NCI-H1930 (cell line): Measurements from ENCODE around the gene CCDC91.
"Not testable (repeated sequence)": the region's sequence is repeated elsewhere in the genome, so short reads cannot be mapped to it uniquely, and the experiment has no call there.

ENCODE experiments used
- DNase-seq, 2 experiments: peaks; one replicate each; lab custom pipeline; 2025; lab: John Stamatoyannopoulos, UW

The CCDC91 gene

DNA sequence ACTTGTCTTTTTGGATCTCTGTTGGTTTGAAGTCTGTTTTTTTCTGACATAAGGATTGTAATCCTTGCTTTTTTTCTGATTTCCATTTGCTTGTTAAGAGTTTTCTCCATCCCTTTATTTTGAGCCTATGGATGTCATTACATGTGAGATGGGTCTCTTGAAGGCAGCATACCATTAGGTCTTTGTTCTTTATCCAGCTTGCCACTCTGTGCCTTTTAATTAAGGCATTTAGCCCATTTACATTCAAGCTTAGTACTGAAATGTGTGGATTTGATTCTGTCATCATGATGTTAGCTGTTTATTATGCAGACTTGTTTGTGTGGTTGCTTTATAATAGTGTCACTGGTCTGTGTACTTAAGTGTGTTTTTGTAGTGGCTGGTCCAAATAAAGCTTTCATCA is 100.0 kb downstream of the CCDC91 start:
- no peak for DNase-seq

DNA sequence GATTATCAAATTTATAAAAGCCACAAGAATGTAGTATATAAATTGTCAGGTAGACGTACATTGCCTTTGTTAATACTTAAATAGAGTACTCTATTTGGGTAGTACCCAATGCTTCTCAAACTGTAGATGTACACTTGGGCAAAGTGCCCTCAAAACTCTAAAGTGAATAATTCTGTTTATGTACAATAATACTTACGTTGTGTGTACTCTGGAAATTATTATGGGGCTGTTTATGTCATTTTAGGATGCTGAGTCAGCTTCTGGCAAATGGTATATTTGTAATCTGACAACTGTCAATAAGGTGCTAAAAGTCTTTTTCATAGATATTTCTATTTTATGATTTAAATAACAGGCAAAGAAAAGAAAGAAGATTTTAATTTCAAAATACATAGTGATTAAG is 102.4 kb downstream of the CCDC91 start:
- DNase-seq = no peak

DNA sequence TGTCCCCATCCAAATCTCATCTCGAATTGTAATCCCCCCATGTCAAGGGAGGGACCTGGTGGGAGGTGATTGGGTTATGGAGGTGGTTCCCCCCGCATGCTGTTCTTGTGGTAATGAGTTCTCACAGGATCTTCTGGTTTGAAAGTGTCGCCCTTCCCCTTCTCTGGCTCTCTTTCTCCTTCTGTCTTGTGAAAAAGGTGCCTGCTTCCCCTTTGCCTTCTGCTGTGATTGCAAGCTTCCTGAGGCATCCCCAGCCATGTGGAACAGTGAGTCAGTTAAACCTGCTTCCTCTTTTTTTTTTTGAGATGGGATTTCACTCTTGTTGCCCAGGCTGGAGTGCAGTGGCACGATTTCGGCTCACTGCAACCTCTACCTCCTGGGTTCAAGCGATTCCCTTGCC is 104.0 kb downstream of the CCDC91 start:
- no peak for DNase-seq

DNA sequence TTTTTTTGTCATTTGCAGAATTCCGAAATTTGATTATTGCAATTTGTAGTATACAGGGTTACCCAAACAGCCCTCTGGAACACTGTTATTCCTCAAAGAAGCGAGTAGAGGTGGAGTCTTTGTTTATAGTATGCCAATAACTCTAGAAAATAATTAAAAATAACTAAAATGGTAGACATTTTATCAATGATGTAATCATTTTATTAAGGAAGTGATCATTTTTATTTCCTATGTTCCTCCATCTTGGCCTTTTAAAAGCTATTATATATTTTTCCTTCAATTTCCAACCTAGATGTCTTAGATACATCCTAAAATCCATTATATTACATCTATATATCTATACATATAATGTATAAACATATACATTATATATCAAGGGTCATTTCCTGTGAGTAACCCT is 106.0 kb downstream of the CCDC91 start:
- no peak for DNase-seq

DNA sequence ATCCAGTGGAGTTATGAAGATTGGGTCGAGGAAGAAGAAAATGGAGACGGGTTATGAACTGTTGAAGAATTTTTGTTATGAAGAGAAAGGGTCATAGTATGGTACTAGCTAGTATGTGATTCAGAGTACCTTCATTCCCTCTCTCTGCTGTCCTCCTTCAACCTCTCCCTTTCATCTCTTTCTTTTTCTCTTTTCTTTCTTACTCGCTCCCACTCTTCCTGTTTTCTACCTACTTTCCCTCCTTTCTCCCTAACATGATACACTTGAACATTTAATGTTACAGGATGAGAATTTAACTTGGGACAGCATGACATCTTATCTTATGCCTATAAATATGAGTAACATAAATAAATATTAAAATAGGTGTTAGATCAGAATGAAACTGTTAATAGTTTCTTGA is 112.9 kb downstream of the CCDC91 start:
- DNase-seq = no peak

DNA sequence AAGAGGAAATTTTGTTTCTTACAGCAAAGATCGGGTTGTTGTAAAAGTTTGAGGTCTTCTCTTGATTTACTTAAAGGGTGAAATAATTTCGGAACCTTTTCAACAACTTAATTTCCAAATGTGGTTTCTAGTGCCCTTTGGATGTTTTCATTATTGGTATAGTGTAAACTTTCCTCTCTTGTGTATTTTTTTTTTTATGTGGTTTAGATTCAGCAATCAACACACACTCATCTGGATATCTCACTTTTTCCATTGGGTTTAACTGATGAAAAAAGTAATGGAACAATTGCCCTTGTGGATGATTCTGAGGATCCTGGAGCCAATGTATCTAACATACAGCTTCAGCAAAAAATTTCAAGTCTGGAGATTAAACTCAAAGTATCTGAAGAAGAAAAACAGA is 116.3 kb downstream of the CCDC91 start:
- DNase-seq = no peak

DNA sequence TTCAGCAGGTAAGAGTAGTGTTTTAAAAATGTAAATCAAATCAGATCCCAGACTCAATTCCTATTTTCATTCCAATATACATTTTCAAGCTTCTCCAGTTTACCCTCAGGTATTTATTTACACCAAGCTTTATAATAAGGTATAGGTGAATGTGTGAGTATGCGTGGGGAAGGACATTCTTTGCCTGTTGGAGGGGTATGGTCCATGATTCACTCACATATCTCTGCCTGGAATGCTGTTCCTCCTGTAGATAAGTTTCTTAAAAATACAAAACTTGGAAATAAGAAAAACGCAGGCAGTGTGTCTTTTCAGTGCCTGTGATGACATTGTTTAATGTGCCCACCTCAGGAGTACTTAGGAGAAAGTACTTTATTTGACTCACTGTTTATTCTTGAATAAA is 118.6 kb downstream of the CCDC91 start:
- DNase-seq = no peak

DNA sequence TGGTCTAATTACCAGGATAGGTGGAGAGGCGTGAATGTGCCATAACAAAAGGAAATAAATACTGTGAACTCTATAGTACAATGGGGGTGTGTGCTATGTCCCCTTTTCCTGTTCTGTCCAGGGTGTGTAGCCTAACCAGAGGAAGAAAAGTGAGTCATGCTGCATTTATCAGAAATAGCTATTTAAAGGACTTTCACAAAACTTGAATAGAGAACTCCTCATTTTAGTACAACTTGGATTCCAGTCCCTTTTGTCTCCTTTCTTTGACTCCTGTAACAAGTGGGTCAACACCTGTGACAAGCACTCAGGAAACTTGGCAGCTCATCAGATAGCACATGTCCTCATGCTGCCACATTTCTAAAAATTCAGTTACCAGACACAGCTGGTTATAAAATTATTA is 123.4 kb downstream of the CCDC91 start:
- DNase-seq = no peak

DNA sequence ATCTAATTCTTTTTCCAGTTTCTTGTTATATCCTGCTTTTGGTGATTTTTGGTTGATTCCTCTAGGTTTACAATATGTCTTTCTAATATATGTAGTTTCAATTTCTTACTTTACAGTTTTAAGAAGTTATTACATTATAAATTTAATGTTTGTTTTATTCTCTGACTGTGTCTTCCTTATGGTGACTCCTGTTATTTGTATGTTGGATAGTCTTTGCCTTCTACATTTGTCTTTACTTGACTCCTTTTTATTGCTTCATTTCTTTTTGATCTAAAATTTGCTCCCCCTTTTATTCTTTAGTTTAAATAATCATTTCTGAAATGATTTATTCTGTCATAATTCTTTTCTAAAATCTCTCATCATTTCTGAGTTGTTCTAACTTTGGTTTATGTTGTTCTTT is 125.8 kb downstream of the CCDC91 start:
- DNase-seq = no peak

DNA sequence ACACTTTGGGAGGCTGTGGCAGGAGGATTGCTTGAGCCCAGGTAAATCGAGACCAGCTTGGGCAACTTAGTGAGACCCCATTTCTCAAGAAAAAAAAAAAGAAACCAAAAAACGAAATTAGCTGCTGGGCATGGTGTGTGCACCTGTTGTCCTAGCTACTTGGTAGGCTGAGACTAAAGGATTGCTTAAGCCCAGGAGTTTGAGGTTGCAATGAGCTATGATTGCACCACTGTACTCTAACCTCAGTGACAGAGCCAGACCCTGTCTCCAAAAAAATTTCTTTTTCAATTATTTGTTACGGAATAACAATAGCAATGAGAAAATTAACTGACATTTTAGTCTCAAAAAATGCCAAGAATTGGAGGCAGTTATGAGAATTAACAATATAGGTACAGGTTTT is 128.0 kb downstream of the CCDC91 start:
- no peak for DNase-seq

DNA sequence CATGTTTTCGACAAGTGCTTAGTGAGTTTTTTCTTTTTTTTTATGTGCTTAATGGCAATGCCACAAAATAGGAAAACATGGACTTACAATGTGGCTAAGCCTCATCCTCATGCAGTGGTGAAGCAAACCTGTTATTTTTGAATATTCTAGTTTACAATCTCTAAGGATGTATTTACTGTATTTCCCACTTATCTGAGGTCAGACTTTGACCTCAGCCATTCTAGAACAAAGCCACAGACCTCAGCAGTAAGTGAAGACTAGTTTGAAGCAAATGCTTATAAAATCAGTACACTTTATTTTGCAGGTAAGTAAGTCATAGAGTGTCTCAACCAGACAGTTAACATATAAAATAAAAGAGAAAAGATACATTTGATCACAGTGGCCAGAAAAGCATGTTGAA is 130.1 kb downstream of the CCDC91 start:
- DNase-seq = no peak

DNA sequence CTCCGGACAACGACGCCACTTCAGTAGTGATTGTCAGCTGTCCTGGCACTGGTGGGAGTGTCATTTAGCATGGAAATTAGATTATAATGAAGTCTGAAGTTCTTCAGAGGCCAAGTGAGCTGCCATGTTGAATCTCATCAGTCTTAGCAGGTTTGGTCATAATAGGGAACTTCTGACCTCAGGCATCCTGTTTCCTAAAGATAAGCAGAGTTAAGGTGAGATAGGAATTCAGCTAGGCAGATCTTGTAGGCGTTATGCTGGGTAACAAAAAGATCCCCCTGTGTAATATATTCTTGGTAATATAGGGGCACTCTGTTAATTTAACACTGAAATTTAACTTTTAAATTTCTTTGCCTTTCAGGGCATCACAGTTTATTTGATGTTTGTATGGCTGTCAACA is 137.5 kb downstream of the CCDC91 start:
- no peak for DNase-seq

DNA sequence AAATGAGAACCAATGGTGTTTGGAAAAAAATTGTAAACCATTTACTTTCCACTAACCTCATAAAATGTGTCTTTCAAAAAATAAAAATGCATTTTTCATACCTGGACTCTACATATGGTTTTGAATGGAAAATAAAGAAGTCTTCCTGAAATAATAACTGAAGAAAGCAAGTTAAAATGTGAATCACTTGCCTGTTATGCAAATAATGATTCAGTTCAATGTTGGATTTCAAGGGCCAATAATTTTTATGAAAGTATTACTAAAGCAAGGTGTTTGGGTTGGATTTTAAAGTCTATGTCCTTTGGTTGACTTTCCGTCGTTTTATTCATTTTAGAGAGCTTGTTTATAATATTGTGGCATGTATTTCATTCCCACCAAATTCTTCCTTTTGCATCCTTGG is 138.7 kb downstream of the CCDC91 start:
- no peak for DNase-seq

DNA sequence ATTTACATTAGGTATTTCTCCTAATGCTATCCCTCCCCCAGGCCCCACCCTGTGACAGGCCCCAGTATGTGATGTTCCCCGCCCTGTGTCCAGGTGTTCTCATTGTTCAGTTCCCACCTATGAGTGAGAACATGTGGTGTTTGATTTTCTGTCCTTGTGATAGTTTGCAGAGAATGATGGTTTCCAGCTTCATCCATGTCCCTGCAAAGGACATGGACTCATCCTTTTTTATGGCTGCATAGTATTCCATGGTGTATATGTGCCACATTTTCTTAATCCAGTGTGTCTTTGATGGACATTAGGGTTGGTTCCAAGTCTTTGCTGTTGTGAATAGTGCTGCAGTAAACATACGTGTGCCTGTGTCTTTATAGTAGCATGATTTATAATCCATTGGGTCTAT is 139.5 kb downstream of the CCDC91 start:
- DNase-seq = not testable (repeated sequence)

DNA sequence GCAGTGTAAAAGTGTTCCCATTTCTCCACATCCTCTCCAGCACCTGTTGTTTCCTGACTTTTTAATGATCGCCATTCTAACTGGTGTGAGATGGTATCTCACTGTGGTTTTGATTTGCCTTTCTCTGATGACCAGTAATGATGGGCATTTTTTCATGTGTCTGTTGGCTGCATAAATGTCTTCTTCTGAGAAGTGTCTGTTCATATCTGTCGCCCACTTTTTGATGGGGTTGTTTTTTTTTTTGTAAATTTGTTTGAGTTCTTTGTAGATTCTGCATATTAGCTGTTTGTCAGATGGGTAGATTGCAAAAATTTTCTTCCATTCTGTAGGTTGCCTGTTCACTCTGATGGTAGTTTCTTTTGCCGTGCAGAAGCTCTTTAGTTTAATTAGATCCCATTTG is 140.0 kb downstream of the CCDC91 start:
- not testable (repeated sequence) for DNase-seq

DNA sequence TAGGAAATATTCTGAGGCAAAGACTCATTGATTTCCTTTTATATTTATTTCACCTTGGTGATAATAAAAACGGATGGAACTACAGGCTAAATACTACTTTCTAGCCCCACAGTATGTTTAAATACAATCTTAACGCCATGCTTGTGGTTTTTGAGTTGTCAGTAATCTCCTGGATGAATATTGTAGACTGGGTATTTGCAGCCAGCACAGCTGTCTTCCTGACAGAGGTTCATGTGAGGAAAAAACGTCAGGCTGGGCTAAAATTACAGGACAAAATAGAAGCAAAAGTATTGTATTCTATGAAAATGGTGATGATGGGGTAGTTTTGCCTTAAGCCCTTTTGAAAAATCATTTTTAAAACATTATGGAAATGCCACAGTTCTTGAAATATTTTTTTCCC is 140.9 kb downstream of the CCDC91 start:
- DNase-seq = no peak

DNA sequence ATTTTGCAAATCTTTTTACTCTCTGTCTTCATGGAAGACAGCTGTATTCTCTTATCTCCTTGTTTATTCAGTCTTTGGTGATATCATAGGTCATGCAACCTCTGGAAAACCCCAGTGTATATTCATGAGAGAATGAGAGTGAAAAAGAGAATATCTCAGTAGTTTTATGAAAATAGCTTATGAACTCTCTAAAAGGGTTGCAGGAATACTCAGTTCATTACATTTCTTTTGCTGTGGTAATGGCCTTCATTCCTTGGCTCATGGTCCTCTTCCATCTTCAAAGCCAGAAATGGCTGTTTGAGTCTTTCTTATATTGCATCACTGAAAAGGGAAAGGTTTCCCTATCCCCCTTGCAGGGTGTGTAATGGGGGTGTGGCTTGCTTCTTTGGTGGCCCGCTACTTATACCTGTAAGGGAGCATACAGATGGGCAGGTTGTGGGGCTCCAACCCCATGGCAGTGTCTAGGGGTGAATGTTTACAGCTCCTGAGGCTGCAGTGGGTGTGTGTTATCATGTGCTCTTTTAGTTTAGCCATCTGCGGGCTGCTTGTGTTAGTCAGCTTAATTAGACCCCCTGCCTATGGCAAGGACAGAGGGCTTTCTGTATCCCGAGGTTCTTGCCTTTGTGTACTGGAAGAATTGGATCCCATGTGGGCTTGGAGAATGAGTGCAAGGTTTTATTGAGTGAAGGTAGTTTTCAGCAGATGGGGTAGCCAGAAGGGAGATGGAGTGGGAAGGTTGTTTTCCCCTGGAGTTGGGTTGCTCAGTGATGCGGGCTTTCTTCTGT is 150.2 kb downstream of the CCDC91 start:
- DNase-seq = no peak

DNA sequence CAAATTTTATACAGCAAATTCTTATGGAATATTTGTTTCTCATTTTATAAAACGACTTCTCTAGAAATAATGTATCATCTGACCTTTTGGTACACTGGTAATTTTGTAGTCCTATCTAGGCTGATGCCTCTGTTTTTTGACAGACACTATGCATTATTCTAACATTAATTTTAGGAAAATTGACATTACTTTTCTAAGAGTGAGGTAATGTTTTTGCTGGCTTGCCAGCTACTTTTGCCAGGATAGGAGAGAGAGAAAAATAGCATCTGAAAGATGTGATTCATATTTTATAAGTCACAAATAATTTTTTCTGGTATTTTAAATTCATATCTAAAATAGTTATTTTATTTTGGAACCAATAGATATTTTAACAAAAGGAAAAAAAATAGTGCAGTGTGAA is 153.5 kb downstream of the CCDC91 start:
- DNase-seq = no peak

DNA sequence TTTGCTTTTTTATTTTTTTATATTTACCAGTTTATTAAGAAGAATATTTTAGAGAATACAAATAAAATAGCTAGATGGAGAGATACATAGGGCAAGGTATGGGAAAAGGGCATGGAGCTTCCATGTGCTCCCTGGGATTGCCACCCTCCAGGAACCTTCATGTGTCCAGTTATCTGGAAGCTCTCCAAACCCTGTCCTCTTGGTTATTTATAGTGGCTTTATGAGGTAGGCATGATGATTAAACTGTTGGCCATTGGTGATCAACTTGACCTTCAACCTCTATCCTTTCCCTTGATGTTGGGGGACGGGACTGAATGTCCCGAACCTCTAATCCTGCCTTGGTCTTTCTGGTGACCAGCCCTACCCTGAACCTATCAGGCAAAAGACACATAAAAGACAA is 156.3 kb downstream of the CCDC91 start:
- no peak for DNase-seq

DNA sequence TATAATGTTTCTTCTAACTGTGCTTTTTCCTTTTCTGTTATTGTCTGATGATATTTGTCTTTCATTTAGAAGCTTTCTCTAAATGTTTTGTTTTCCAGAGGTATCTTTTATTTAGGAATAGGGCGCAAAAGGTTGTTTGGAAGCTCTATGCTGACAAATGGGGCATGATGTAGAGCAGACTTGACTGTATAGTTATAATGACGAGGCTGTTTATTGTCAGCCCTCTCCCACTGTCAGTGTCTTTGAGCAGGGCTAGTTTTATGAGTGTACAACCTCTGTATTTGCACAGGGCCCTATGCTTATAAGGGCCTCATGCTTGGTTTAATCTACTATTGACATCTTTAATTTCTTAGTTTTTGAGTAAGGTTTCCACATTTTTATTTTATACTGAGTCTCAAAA is 158.9 kb downstream of the CCDC91 start:
- no peak for DNase-seq

DNA sequence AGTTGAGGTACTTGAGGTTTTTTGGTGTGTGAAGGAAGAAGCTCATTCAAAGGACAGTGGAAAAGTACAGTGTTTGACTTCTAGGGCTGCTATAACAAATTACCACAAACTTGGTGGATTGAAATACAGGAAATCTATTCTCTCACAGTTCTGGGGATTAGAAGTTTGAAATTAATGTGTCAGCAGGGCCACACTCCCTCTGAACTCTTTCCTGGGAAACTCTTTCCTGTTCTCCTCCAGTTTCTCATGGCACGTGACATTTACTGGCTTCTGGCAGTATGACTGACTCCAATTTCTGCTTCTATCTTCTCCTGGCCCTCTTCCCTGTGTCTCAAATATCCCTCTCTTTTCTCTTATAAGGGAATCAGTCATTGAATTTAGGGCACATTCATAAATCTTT is 160.2 kb downstream of the CCDC91 start:
- no peak for DNase-seq

DNA sequence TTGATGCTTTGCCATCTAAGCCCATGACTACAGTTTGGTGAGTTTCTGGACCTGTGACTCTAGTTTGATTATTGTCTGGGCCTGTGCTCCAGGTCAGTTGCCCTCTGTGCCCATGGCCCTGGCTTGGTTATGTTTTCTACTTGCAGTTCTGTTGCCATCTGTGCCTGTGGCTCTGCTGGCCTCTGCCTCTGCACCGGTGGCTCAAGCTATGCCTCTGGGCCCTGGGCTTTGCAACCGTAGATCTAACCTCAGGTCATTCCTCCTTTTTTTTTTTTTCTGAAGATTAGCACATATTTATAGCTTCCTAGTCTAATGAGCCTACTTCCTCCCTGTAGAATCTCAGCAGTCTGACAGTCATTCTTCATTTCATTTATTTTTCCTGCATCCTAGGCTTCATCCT is 161.2 kb downstream of the CCDC91 start:
- no peak for DNase-seq

DNA sequence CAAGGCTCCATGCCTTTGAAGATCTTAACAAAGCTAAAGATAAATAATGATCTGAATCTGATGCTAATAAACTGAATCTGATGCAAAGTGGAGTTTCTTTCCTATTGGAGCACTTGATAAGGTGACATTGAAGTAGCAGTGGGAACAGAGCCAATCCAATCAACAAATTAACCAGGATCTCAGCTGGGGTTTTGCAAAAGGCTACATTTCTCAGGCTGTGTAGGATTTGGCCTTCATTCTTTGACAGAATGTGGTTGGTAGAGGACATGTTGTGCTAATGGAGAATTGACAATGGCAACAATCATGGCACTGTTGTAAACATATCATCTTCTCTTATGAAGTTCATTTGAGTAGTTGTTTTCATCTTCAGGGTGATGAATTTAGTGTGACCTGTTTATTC is 164.9 kb downstream of the CCDC91 start:
- DNase-seq = no peak

DNA sequence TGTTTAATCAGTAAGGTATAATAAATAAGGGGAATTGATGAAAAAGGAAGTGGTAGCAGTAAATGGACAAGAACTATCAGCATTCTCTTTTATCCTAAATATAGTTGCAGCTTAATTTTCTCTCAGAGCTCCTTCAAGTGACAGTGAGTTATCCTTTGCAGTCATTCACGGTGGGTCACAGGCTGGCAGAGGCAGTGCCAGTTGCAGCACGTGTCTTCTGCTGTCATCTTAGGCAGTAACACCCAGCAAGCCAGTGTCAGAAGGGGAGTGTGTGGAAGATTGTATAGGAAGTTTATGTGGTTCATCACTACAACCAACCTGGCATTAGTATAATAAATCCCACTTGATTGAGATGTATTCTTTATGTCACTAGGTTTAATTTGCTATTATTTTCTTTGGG is 170.0 kb downstream of the CCDC91 start:
- no peak for DNase-seq

DNA sequence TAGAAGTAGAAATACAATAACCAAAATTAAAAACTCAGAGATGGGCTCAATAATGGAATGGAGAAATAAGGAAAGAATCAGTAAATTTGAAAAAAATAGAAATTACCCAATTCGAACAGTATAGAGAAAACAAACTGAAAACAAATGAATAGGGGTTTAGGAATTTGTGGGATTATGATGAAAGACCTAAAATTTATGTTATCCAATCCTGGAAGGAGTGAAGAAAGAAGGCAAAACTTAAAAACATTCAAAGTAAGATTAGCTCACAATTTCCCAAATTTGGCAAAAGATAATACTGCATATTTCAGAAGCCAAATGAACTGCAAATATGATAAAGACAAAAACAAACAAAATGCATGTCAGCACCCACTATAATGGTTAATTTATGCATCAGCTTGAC is 177.1 kb downstream of the CCDC91 start:
- DNase-seq = no peak
